ENCODE measurements around the gene GPR153. TPM values are rescaled to one million over a fixed set of nuclear protein-coding genes. Genes with fewer than 3 reads are reported as not detected.
A peak's percentile ranks its signal among the peaks of the same experiment; 100 is the strongest.

Gene GPR153
- total RNA-seq, 1 experiment from 2014 or later: 98.7 TPM

DNA sequence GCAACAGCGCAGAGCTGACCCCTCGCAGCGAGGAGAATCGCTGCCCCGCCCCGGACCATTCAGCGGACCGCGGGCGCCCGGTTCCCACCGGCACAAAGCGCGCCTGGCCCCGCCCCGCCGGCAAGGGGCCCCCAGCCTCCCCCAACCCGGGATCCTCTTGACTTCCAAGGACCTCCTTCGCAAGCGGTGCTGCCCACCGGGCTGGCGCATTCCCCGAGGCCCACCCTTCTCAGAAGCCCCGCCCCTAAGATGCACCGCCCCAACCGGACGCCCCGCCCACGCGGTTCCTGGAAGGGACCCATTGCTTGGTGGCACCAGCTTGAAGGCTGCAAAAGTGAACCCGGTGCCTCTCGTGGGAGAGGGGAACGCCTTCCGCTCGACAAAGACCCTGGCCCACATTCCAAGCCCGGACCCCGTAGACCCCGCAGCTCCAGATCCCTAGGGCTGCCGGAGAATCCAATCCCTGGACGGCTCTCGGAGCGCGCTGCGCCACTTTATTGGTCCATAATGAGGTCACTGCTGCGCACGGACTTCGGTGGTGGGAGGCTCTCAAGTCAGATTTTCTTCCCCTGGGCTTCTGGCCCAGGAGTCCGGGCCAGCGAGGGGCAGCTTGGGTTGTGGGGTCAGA is 14.9 kb downstream of the GPR153 start:
- ATAC-seq: peak; percentile 40
- intact Hi-C loops (cut with micrococcal nuclease): loop anchor here (1.0 to 5.0 kb wide), 6 partner anchors 39 to 194 kb away; partner anchors contain the start of gene RNF207
- TF ChIP-seq EZH2 (IDR thresholded peaks at IDR 0.05; ENCODE audit: low read length, unreplicated experiment) (no peak), EZH2phosphoT487 (IDR thresholded peaks at IDR 0.05; ENCODE audit: borderline replicate concordance, low read length) (no peak)
- TF ChIP-seq, protein P1, sequence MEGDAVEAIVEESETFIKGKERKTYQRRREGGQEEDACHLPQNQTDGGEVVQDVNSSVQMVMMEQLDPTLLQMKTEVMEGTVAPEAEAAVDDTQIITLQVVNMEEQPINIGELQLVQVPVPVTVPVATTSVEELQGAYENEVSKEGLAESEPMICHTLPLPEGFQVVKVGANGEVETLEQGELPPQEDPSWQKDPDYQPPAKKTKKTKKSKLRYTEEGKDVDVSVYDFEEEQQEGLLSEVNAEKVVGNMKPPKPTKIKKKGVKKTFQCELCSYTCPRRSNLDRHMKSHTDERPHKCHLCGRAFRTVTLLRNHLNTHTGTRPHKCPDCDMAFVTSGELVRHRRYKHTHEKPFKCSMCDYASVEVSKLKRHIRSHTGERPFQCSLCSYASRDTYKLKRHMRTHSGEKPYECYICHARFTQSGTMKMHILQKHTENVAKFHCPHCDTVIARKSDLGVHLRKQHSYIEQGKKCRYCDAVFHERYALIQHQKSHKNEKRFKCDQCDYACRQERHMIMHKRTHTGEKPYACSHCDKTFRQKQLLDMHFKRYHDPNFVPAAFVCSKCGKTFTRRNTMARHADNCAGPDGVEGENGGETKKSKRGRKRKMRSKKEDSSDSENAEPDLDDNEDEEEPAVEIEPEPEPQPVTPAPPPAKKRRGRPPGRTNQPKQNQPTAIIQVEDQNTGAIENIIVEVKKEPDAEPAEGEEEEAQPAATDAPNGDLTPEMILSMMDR (conservative IDR thresholded peaks at IDR 0.05; ENCODE audit: low read depth, low read length): no peak
- no peaks in the 10 kb centered on the region for H3K9me2 ChIP-seq (replicated peaks; ENCODE audit: low read length)
- H3K9ac ChIP-seq (ENCODE audit: low read length): peak overlapping the region; percentile 51
- no peaks in the 10 kb centered on the region for H3K79me2 ChIP-seq (ENCODE audit: low read length)
- H3K4me1 ChIP-seq (ENCODE audit: insufficient read depth, low read length): peaks cover 21% of the 10 kb centered on the region
- peaks cover 23% of the 10 kb centered on the region for H3K27me3 ChIP-seq (ENCODE audit: low read length)
- H3F3A ChIP-seq (ENCODE audit: low read length, unreplicated experiment): no peaks in the 10 kb centered on the region
- H3K36me3 ChIP-seq (ENCODE audit: low read depth, low read length): no peaks in the 10 kb centered on the region
- ChIA-PET POLR2A (ENCODE audit: unreplicated experiment) (interaction anchor here (0.6 kb wide), 1 partner anchor 41 kb away, joined by 4 read pairs; no protein-coding TSS in a partner anchor), CTCF (interaction anchor here (0.5 to 3.6 kb wide), 15 partner anchors 10 to 197 kb away, joined by 3 to 42 read pairs (median 4); partner anchors contain the start of genes ACOT7 and ICMT)
- no TSS peak for BruUV-seq (replicated peaks)
- peak overlapping the region; percentile 79 for H3K4me2 ChIP-seq (ENCODE audit: low read length)
- peak overlapping the region; percentile 34 for H3K27ac ChIP-seq (ENCODE audit: low read length)
- H2AFZ ChIP-seq (ENCODE audit: low read length): peak overlapping the region; percentile 14
- DNase-seq: peak; percentile 69
- no peaks in the 10 kb centered on the region for H4K20me1 ChIP-seq (ENCODE audit: low read length)
- H3K9me3 ChIP-seq (ENCODE audit: low read length): no peaks in the 10 kb centered on the region
- H3K4me3 ChIP-seq (ENCODE audit: low read length): peak overlapping the region; percentile 68

GRCh38 chr1:6245086-6245868 is 15.6 kb downstream of the GPR153 start:
- H3K79me2 ChIP-seq (ENCODE audit: low read length): no peaks in the 10 kb centered on the region
- no peaks in the 10 kb centered on the region for H3K9me2 ChIP-seq (replicated peaks; ENCODE audit: low read length)
- no peaks in the 10 kb centered on the region for H3F3A ChIP-seq (ENCODE audit: low read length, unreplicated experiment)
- peak overlapping the region; percentile 79 for H3K4me2 ChIP-seq (ENCODE audit: low read length)
- DNase-seq (peak; percentile 96), ATAC-seq (peak; percentile 48)
- peak overlapping the region; percentile 14; the same call in 1 of the 2 replicates for H2AFZ ChIP-seq (ENCODE audit: low read length)
- H3K9ac ChIP-seq (ENCODE audit: low read length): no peak overlapping the region
- H3K27ac ChIP-seq (ENCODE audit: low read length): no peak overlapping the region
- no peaks in the 10 kb centered on the region for H3K36me3 ChIP-seq (ENCODE audit: low read depth, low read length)
- peaks cover 23% of the 10 kb centered on the region for H3K27me3 ChIP-seq (ENCODE audit: low read length)
- no peak for TF ChIP-seq EZH2phosphoT487 (IDR thresholded peaks at IDR 0.05; ENCODE audit: borderline replicate concordance, low read length)
- TF ChIP-seq, protein P1 (conservative IDR thresholded peaks at IDR 0.05; ENCODE audit: low read depth, low read length): peak; percentile 94
- H3K4me3 ChIP-seq (ENCODE audit: low read length): peak overlapping the region; percentile 68
- no TSS peak for BruUV-seq (replicated peaks)
- H4K20me1 ChIP-seq (ENCODE audit: low read length): no peaks in the 10 kb centered on the region
- intact Hi-C loops (cut with micrococcal nuclease): loop anchor here (1.0 to 5.0 kb wide), 3 partner anchors 38 to 193 kb away; partner anchors contain the start of gene RNF207
- H3K4me1 ChIP-seq (ENCODE audit: insufficient read depth, low read length): peaks cover 21% of the 10 kb centered on the region
- ChIA-PET POLR2A (ENCODE audit: unreplicated experiment) (no interaction called here), CTCF (interaction anchor here (0.5 to 3.6 kb wide), 23 partner anchors 9 to 192 kb away, joined by 3 to 42 read pairs (median 5); partner anchors contain the start of genes ACOT7, ICMT and RNF207)
- H3K9me3 ChIP-seq (ENCODE audit: low read length): no peaks in the 10 kb centered on the region
